ENCODE data around the gene COL11A2. TPM values are rescaled to one million over a fixed set of nuclear protein-coding genes. Genes with fewer than 3 reads are reported as not detected.

The COL11A2 gene
- total RNA-seq, 1 experiment from 2014 or later, result 2.3 TPM

- H3K79me1 ChIP-seq (ENCODE audit: insufficient read depth, low read depth, low read length, poor library complexity, severe bottlenecking), result no peaks in the 10 kb centered on the region
- H3K4me1 Mint-ChIP-seq, result peaks cover 35 to 48% of the 10 kb centered on the region in 2 experiments
Measured at GRCh38 chr6:33212857-33213165, 20.5 kb upstream of the COL11A2 start.

More at GRCh38 chr6:33212857-33213165, 20.5 kb upstream of the COL11A2 start:
- Histone ChIP-seq H2BK5ac (ENCODE audit: insufficient read length, low read length) (no peak overlapping the region), H3K56ac (ENCODE audit: insufficient read length, low read depth, low read length) (no peak overlapping the region), H2BK20ac (ENCODE audit: low read depth, low read length, poor library complexity, severe bottlenecking) (no peak overlapping the region), H3K18ac (ENCODE audit: insufficient read length, low read depth, low read length) (no peak overlapping the region), H3K9ac (ENCODE audit: extremely low read depth, insufficient read length, low read length) (no peak overlapping the region), H4K91ac (ENCODE audit: insufficient read length, low read depth, low read length) (no peak overlapping the region), H2BK120ac (ENCODE audit: low read depth, low read length, poor library complexity, severe bottlenecking) (no peak overlapping the region), H2AFZ (ENCODE audit: low read length) (no peak overlapping the region), H4K8ac (replicated peaks; ENCODE audit: insufficient read length, low read depth, low read length) (no peak overlapping the region), H3K14ac (ENCODE audit: insufficient read depth, low read length) (no peak overlapping the region), H3K23ac (ENCODE audit: insufficient read length, low read depth, low read length) (no peak overlapping the region), H3K4ac (ENCODE audit: low read depth, low read length) (no peak overlapping the region), H4K20me1 (ENCODE audit: control insufficient read depth, insufficient read depth, insufficient read length) (peaks cover 3% of the 10 kb centered on the region), H3K27ac (ENCODE audit: insufficient read length, low read depth, low read length) (no peak overlapping the region), H3K23me2 (ENCODE audit: insufficient read length, low read depth, low read length, poor library complexity, severe bottlenecking) (peaks cover 14% of the 10 kb centered on the region), H3K4me2 (ENCODE audit: insufficient read depth, insufficient read length, low read length) (peak overlapping the region; percentile 88), H2BK12ac (ENCODE audit: insufficient read length, low read depth, low read length) (no peak overlapping the region), H3T11ph (ENCODE audit: low read length) (no peak overlapping the region), H4K5ac (ENCODE audit: insufficient read length, low read depth, low read length) (no peak overlapping the region), H2BK15ac (ENCODE audit: low read depth, low read length) (no peak overlapping the region), H3K79me2 (ENCODE audit: insufficient read depth, low read length) (no peaks in the 10 kb centered on the region), H2AK5ac (ENCODE audit: insufficient read length, low read length) (no peak overlapping the region), H3K4me1 (ENCODE audit: insufficient read depth, low read length) (no peaks in the 10 kb centered on the region), H3K9me3 (ENCODE audit: control insufficient read depth, low read depth, low read length) (no peaks in the 10 kb centered on the region), H3K27me3 (ENCODE audit: insufficient read depth, low read length) (peaks cover 45% of the 10 kb centered on the region)
- Mint-ChIP-seq H3K4me3 (peak overlapping the region; percentile 75 to 94), H3K36me3 (ENCODE audit: insufficient read depth in 1 of 3, low read depth in 3 of 3) (peaks cover 7 to 24% (median 16%) of the 10 kb centered on the region in 3 experiments; a peak in 6 of 7 replicates), H3K27ac (peak overlapping the region in 1 of 3 experiments; percentile 29; a peak in 3 of 7 replicates), H3K9me3 (no peaks in the 10 kb centered on the region; a peak in 1 of 5 replicates), H3K27me3 (ENCODE audit: low read depth) (peaks cover 82% of the 10 kb centered on the region)
- no CpG with 5 or more reads among the region's 6 CpGs for WGBS (ENCODE audit: extremely low coverage, insufficient read length, low lambda C conversion rate)
- no peak for DNase-seq
- no peak for TF ChIP-seq CTCF (conservative IDR thresholded peaks at IDR 0.05)
